ENCODE data around the gene MYO3B.
A peak's percentile ranks its signal among the peaks of the same experiment; 100 is the strongest.
"Not testable (repeated sequence)": the region's sequence is repeated elsewhere in the genome, so short reads cannot be mapped to it uniquely, and the experiment has no call there.

The MYO3B gene

DNA sequence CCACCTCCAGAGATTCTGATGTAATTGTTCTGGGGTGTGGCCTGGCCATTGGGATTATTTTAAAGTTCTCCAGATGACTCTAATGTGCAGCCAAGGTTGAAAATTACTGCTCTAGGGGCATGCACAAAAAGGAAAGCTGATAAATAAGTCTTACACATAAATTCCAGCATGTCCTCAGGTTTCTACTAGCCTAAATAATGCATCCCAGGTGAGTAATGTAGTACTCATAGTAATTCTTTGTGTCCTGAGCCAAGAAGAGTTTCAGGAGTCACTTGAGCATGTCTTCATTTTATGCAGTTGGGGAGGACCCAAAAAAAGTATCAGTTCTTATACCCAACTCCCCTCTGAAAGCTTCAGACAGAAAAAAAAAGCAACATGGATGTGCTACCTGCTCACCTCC is 407.1 kb downstream of the MYO3B start:
- no peak for DNase-seq

DNA sequence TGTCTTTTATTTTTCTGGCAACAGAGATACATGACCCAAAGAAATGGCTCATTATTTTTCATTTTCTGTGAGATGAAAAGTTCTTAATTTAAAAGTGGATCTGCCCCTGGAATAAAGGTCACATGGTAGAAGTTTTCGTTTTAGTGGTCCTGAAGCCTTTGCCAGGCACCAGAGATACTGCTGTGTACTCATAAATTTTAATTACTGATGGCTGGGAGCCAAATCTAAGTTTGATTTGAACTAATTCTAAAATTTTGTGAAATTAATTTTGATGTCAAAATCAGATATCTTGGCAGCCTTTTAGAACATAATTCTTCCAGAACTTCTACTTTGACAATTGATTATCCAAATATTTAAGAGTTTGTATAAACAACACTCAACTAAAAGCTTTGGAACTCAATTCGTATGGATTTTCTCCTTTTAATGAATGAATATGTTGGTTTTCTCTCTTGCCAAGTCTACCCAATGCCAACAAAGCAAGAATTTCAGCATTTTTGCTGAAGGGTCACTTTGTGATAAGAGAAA is 408.7 kb downstream of the MYO3B start:
- no peak for DNase-seq

DNA sequence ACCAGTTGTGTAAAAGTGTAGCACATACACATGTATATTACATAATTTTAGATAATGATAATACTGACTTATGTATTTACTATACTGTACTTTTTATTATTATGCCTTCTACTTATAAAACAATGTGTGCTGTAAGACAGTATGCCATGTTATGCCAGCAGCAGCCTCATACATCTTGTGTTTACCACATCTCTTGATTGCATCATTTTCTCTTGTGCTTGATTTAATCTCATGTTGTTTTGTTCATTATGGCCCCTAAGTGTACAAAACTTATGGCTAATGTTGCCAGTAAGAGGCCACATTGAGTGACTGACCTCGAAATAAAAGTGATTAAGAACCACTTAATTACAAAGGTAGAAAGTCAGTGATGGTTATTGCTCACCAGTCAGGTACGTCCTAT is 409.2 kb downstream of the MYO3B start:
- DNase-seq = no peak

DNA sequence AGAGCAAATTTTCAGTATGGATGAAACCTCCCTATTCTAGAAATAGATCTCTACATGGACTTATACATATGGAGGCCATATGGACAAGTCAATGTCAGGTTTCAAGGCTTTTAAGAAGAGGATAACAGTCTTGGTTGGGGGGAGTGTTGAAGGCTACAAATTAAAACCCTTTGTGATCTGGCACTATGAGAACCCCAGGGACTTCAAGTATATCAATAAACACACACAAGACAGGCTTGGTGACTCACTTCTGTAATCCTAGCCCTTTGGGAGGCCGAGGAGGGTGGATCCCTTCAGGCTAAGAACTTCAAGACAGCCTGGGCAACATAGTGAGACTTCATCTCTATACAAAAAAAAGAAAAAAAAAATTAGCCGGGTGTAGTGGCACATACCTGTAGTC is 410.0 kb downstream of the MYO3B start:
- no peak for DNase-seq

- no peak for DNase-seq
Measured at GRCh38 chr2:170588729-170589128, 410.8 kb downstream of the MYO3B start.

- no peak for DNase-seq
Measured at GRCh38 chr2:170596576-170596975, 418.6 kb downstream of the MYO3B start.

- no peak for DNase-seq
Measured at GRCh38 chr2:170598067-170598395, 420.1 kb downstream of the MYO3B start.

DNA sequence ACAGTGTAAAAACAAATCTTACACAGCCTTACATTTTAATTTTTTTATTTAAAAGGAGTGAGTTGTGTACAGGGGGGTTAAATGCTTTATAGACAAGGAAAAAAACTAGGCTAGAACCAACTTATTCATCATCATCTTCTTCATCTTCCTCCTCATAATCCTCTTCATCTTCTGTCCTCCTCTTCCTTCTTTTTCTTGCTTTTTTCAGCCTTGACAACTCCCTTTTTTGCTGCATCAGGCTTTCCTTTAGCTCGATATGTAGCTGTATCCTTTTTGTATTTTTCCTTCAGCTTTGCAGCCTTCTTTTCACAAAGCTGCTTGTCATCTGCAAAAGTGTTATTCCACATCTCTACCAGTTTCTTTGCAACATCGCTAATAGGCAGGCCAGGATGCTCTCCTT is 423.5 kb downstream of the MYO3B start:
- DNase-seq = no peak

DNA sequence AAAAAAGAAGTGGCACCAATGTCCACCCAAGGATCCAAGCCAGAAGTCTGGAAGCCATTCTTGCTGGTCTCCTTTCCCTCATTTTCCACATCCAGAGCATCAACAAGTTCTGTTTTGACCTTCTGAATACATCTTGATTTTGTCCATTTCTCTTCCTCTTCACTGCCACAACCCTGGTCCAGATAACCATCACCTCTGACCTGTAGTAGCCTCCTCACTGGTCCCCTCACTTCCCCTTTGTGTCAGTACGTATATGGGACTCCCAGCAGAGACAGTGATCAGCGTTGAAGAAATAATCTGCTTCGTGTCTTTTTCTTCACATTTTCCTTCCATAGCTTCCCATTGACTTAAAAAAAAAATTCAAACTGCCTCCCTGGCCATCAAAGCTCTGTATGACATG is 427.9 kb downstream of the MYO3B start:
- no peak for DNase-seq

DNA sequence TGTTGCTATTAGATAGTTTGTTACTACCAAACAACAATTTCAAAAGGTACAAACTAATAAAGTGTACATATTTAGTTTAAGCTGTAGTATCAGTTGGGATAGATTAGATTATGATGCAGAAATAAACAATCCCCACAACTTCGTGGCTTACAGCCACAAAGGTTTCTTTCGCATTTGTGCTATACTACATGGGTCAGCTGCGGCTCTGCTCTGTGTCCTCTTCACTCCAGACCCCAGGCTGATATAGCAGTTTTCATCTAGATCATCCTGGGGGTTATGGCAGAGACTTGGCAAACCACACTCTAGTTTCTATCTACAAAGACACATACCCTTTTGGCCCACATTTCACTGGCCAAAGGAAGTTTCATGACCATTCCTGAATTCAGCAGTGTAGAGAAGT is 429.2 kb downstream of the MYO3B start:
- no peak for DNase-seq

DNA sequence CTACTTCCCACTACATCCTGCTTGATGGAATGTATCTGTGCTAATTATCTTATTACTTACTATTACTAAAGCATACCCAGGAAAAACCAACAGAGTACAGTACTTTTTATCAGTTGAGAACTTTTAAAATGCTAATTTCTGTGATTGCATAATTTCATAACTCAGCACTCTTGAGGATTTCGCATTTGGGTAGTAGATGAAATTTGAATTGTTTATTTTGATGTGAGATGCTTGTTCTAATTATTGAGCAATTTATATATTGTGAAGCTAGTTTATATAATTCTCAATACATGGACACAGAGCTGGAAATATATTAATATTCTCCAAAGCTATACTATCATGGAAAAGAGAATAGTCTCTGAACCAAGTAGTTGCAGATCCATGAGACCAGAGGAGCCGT is 432.7 kb downstream of the MYO3B start:
- DNase-seq = no peak

DNA sequence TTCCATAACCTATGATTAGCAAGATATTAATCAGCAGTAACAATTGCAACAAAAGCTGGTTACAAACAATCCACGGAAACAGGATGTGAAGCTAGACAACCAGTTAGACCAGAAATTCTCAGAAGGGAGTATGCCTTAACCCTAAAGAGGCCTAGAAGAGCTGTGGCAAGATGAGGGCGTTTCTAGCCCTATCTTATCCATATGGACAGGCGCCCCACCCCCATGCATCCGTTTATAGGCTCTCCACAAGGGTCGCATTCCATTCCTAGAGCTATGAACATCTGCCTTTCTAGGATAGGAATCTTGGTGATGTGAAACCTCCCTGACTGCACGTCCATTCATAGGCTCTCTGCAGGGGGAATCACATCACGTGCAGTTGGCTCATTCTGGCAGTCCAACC is 441.0 kb downstream of the MYO3B start:
- not testable (repeated sequence) for DNase-seq

GRCh38 chr2:170635094-170635493 is 457.1 kb downstream of the MYO3B start:
- not testable (repeated sequence) for DNase-seq

DNA sequence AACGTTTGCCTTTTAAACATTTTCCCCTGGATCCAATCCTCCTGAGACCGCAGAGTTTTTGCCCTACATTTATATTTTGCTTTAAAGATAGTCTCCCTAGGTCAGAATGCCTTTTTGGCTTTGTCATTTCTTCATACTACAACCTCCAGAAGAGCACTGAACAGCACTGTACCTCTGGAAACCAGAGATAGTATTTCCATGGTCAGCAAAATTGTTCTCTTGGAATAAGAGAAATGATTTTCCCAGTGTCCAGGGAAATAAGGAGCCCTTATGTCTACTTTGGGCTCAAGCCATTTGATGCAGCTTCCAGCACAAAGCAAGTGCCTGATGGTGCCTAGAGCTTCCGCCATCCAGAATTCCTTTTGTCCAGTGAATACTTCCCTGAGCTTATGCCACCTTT is 461.7 kb downstream of the MYO3B start:
- DNase-seq = no peak

- DNase-seq = no peak
Measured at GRCh38 chr2:170641961-170642360, 464.0 kb downstream of the MYO3B start.

- no peak for DNase-seq
Measured at GRCh38 chr2:170643346-170643745, 465.4 kb downstream of the MYO3B start.

GRCh38 chr2:170647741-170648436 is 469.9 kb downstream of the MYO3B start:
- no peak for DNase-seq

DNA sequence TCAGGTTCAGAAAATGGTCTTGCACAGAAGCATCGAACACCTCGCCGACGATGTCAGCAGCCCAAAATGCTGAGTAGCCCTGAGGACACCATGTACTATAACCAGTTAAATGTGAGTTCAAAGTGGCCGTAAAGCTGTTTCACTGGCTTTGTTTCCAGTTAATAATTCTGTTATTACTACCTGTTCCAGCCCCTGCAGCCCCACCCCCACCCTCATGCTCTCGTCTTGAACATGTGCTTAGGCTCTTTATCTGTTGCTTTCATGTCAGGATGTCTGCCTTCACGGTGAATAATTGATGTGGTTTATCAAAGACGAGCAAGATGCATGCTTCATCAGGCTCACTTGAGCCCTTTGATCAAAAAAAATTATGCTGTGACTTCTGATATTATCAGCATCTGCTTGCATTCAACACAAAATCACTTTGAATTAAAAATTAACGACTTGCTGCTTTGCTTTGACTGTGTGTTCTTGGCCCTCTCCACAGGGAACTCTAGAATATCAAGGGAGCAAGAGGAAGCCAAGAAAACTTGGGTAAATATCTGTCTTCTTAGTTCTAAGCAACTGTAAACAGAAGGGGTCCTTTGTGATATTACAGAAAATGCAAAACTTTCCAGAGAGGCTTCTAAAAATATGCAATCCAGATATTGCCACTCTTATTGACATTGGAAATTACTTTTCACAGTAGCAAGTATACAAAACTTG is 473.8 kb downstream of the MYO3B start:
- peak; percentile 75 for DNase-seq

DNA sequence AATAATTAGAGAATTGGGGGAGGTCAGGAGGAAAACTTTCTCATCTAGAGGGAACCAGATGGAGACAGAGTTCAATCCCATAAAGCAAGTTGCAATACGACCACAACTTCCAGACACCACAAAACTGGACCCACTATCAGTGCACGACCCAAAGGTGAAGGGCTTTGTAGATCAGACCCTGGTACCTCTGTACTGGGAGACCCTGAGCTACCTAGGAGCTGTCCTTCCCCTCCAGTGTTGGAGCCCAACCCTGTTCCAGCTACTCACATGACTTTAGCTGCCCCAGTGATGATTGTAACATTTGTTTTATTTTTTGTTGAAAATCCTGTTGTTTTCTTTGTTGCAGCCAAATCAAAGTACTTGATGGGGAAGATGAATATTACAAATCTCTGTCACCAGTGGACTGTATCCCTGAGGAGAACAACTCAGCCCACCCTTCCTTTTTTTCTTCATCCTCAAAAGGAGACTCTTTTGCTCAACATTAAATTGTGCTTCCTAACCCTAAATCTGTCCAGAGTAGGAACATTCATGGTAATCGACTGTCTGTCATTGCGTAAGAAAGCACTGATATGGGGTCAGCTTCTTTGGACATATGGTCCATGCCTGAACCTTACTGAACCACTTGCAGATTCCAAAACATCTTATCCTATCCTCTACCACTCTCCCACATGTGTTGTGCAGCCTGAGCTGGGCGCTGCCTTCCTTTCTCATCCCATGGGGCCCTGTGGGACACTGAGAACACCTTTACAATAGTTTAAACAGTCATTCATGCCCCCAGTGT is 474.9 kb downstream of the MYO3B start:
- no peak for DNase-seq

DNA sequence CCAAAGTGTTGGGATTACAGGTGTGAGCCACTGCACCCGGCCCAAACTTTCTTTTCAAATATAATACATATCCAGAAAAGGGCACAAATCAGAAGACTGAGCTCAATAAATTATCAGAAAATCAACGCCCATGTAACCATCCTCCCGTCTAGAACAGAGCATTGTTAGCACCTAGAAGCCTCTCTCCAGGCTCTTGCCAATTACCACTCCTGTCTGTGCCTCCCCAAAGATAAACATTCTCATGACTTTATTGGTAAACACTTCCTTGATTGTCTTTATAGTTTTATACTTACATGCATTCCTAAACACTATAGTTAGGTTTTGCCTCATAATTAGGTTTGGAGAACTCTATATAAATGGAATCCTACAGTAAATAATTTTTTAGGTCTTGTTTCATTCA is 478.7 kb downstream of the MYO3B start:
- no peak for DNase-seq

DNA sequence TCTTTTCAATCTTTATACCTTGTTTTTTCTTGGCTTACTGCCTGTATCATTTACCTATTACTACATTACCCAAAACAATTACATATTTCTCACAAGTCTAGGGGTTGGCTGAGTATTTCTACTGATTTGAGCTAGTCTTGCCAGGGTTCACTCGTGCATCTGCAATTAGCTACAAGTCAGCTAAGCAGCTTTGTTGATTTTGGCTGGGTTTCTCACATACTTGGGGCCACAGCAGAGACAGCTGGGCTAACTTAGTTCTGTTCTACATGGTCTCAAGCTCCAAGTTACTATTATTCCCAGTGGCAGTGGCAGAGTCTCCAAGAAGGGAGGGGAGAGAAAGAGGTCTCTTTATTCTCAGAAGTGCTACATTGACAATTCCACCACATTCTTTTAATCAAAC is 482.5 kb downstream of the MYO3B start:
- no peak for DNase-seq

DNA sequence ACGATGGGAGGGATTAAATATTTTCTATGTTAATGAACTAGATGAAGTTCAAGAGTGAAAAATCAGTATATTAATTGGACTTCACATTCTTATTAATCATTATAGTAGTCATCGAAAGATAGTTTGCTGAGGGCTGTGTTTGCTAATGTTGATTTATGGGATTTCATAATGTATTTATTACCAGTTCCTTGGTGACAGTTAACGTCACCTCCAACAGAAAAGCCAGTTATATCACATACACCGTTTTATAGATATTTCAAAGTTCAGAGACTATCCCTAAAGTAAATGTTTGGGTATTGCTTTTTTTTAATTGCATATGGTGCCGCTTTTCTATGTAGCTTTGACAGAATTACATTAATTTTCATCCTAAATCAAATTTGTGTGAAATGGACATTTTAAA is 487.8 kb downstream of the MYO3B start:
- no peak for DNase-seq

DNA sequence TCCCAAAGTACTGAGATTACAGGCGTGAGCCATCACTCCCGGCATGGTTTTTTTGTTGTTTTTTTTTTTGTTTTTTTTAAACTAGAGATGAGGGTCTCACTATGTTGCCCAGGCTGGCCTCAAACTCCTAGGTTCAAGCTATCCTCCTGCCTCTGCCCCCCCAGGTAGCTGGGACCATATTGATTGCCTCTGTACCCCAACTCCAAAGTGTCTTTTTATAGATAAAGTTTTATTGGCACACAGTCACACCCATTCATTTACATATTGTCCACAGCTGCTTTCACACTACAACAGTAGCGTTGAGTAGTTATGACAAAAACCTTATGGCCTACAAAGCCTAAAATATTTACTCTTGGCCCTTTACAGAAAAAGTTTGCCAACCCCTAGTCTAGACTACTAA is 492.0 kb downstream of the MYO3B start:
- no peak for DNase-seq

GRCh38 chr2:170670651-170671050 is 492.7 kb downstream of the MYO3B start:
- no peak for DNase-seq
